HG02970 (cell line): ENCODE results near the gene TKT.
"Not testable (repeated sequence)": the region's sequence is repeated elsewhere in the genome, so short reads cannot be mapped to it uniquely, and the experiment has no call there.

Experiments
- ATAC-seq: cut with Tn5 transposase; IDR thresholded peaks from one replicate; pipeline ENCODE4 v1.9.1; 2021; ENCODE audit warnings: mild to moderate bottlenecking, moderate library complexity, moderate number of reproducible peaks; ENCODE audit not compliant: unreplicated experiment, low FRiP score

The TKT gene

GRCh38 chr3:53255775-53256703 is at the start of gene TKT:
Gene TKT, minus strand, starts transcription at chr3:53256022. Its CDS starts 80 bp downstream, at chr3:53255942.
- ATAC-seq = peak; percentile 47

- ATAC-seq = no peak
Measured at GRCh38 chr3:53303957-53304356, 48.1 kb upstream of the TKT start.

DNA sequence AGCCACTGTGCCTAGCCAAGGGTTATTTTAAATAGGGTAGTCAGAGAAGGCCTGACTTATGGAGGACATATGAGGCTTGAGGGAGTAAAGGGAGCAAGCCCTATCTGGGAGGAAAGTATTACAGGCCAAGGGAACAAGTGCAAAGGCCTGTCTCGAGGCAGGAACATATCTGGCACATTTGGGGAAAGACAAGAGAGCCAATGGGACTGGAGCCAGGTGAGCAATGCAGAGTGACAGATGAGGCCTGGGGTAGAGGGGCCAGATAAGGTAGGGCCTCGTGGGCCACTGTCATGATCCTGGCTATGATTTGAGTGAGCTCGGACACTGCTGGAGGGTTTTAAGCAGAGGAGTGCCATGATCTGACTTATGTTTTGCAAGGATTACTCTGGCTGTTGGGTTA is 47.7 kb upstream of the TKT start:
- ATAC-seq = no peak

GRCh38 chr3:53300826-53301225 is 45.0 kb upstream of the TKT start:
- no peak for ATAC-seq

GRCh38 chr3:53299611-53300023 is 43.8 kb upstream of the TKT start:
- ATAC-seq = not testable (repeated sequence)

DNA sequence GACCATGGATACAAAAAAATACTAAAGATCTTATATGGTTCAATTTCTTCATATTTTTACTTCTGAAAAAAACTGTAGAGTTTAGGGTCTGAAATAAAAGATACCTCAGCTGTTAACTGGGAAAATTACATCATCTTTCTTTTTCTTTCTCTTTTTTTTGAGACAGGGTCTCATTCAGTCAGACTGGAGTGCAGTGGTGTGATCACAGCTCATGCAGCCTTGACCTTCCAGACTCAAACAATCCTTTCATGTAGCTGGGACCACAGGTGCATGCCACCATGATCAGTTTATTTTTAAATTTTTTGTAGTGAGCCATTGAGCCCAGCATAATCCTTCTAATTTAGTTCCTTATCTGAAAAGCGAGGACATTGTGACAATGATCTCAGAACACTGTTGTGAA is 39.6 kb upstream of the TKT start:
- no peak for ATAC-seq

GRCh38 chr3:53293867-53294266 is 38.0 kb upstream of the TKT start:
- ATAC-seq = no peak

GRCh38 chr3:53288214-53288613 is 32.4 kb upstream of the TKT start:
- no peak for ATAC-seq

DNA sequence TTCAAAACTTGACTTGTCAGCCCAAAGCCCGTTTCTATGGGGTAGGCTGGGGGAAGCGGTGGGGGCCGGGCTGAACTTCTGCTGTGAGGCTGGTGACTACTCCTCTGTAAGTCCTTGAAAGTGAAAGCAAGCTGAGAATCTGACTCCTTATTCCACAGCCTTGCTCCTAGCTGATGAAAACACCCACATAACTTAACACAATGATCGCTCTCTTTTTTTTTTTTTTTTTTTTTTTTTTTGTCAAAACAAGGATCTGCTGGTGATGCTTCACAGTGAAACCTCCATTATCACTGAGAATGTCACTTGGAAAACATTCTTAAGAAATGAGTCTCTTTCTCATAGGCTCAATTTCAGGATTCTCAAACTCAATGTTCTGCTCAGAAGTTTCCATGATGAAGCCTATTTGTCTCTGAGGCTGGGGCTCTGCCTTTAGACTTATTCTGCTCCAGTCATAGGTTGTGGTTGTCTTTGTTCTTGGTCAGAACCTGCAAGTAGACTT is 31.4 kb upstream of the TKT start:
- ATAC-seq = no peak

DNA sequence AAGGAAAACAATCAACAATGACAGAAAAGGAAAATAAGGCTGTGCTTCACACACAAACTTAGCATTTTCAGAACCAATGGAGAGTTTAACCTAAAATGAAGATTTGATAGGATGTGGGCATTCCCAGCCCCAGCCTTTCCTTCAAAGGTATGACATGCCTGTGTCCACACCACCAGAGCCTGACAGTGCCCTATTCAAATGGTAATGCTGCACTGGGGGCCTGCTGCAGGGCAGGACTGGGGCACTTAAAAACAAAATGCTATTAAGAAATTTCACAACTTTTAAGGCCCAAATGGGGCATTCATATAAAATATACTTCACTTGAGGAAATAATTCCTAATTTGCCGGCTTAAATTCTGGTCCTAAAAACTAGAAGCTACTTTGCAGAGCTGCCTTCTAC is 30.9 kb upstream of the TKT start:
- ATAC-seq = no peak

- ATAC-seq = no peak
Measured at GRCh38 chr3:53282581-53282980, 26.8 kb upstream of the TKT start.

DNA sequence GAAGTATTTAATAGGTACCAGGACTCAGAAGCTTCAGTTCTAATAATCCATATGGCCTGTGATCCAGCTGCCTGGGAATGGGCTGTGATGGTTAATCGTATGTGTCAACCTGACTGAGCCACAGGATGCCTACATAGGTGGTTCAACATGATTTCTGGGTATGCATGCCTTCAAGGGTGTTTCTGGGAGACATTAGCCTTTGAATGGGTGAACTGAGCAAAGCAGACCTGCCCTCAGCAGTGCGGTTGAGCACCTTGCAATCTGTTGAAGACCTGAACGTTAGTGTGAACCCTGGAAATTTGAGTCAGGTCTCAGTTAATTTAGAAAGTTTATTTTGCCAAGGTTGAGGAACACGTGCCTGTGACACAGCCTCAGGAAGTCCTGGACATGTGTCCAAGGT is 22.8 kb upstream of the TKT start:
- ATAC-seq = no peak

- no peak for ATAC-seq
Measured at GRCh38 chr3:53274938-53275605, 19.2 kb upstream of the TKT start.

GRCh38 chr3:53273146-53273670 is 17.4 kb upstream of the TKT start:
- no peak for ATAC-seq

- no peak for ATAC-seq
Measured at GRCh38 chr3:53269888-53270880, 14.4 kb upstream of the TKT start.

GRCh38 chr3:53269193-53269592 is 13.4 kb upstream of the TKT start:
- not testable (repeated sequence) for ATAC-seq

DNA sequence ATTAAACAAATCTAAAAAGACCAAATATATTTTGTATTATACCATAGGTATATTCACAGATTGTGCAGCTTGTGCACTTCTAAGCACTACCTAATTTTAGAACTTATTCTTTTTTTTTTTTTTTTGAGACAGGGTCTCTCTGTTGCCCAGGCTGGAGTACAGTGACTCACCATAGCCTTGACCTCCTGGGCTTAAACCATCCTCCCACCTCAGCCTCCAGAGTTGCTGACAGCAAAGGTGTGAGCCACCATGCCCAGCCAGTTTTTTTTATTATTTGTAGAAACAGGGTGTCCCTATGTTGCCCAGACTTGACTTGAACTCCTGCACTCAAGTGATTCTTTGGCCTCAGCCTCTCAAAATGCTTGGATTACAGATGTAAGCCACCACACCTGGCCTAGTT is 11.9 kb upstream of the TKT start:
- no peak for ATAC-seq

DNA sequence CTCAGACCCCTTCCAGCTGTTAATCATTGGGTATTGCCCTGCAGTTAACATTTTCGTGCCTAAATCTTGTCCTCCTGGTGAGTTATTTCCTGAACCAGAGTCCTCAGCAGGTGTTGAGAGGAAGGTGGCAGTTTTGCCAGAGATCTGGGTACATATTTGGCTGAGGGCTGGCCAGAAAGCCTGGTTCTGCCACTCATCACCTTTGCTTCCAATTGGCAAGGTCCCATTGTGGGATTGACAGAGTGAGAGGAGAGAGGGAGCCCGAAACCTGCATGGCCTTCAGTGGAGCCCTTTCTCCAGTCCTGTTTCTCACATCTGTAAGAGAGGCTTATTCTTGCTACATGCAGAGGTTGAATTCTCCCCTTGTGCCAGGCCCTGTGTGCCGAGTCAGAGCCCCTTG is 8.9 kb upstream of the TKT start:
- no peak for ATAC-seq

DNA sequence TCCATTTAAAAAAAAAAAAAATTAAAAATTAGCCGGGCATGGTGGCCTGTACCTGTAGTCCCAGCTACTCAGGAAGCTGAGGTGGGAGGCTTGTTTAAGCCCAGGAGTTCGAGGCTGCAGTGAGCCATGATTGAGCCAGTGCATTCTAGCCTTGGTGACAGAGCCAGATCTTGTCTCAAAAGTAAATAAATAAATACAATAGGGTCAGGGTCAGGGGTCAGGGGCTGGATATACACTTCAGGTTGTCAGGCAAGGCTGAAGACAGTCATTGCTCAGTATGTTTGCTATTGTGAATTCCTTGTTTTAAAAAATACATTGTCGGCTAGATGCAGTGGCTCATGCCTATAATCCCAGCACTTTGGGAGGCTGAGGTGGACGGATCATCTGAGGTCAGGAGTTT is 8.1 kb upstream of the TKT start:
- ATAC-seq = no peak

GRCh38 chr3:53261712-53262111 is 5.9 kb upstream of the TKT start:
- ATAC-seq = no peak
